Chondrocyte (in vitro differentiated cells): Measurements from ENCODE around the gene ANXA4. TPM values are rescaled to one million over a fixed set of nuclear protein-coding genes. Genes with fewer than 3 reads are reported as not detected.

Experiments used
- DNase-seq: peaks from one replicate; pipeline ENCODE4 v3.0.0; 2021; ENCODE audit warnings: mixed read lengths, low spot score
- H3K27ac Mint-ChIP-seq: one replicate; pipeline ENCODE4 v1.8.0; 2021; ENCODE audit warnings: mild to moderate bottlenecking, moderate library complexity, mixed read lengths; ENCODE audit not compliant: unreplicated experiment
- H3K27me3 Mint-ChIP-seq: 2 replicates; pipeline ENCODE4 v1.8.0; 2021; ENCODE audit warnings: low read depth, mixed read lengths
- H3K36me3 Mint-ChIP-seq: 2 replicates; pipeline ENCODE4 v1.8.0; 2021; ENCODE audit warnings: low read depth, mixed read lengths
- H3K4me1 Mint-ChIP-seq: 2 replicates; pipeline ENCODE4 v1.8.0; 2021; ENCODE audit warnings: low read depth, mild to moderate bottlenecking, mixed read lengths
- H3K4me3 Mint-ChIP-seq: one replicate; pipeline ENCODE4 v1.8.0; 2021; ENCODE audit warnings: mild to moderate bottlenecking, moderate library complexity, mixed read lengths; ENCODE audit not compliant: unreplicated experiment
- H3K9me3 Mint-ChIP-seq: 2 replicates; pipeline ENCODE4 v1.8.0; 2021; ENCODE audit warnings: low read depth, mixed read lengths
- CTCF ChIP-seq: fragments of 200-600 bp; sonication (generic); IDR thresholded peaks from 2 replicates; pipeline ENCODE4 v1.5.0; 2021; ENCODE audit warnings: antibody characterized with exemption, mild to moderate bottlenecking, moderate library complexity
- total RNA-seq: library from RNA; stranded (reverse); gene quantifications from 3 replicates; pipeline ENCODE4 v1.2.1, GENCODE V29; 2021

The ANXA4 gene
- total RNA-seq, 1 donor from 2014 or later = 99.0 TPM

GRCh38 chr2:69836316-69836715, 94.4 kb downstream of the ANXA4 start:
- Mint-ChIP-seq H3K4me3 (no peak overlapping the region), H3K36me3 (peaks cover 6% of the 10 kb centered on the region), H3K4me1 (peaks cover 12% of the 10 kb centered on the region), H3K9me3 (no peaks in the 10 kb centered on the region), H3K27me3 (no peaks in the 10 kb centered on the region), H3K27ac (no peak overlapping the region)
- DNase-seq = no peak
- TF ChIP-seq CTCF = no peak

- Mint-ChIP-seq H3K4me3 (no peak overlapping the region), H3K36me3 (peaks cover 7% of the 10 kb centered on the region), H3K9me3 (no peaks in the 10 kb centered on the region), H3K27me3 (no peaks in the 10 kb centered on the region), H3K27ac (no peak overlapping the region), H3K4me1 (peaks cover 3% of the 10 kb centered on the region)
- no peak for DNase-seq
- no peak for TF ChIP-seq CTCF
Observed at GRCh38 chr2:69837533-69837932, 95.6 kb downstream of the ANXA4 start.

- no peak for TF ChIP-seq CTCF
- no peak for DNase-seq
- H3K4me1 Mint-ChIP-seq = no peaks in the 10 kb centered on the region
- H3K36me3 Mint-ChIP-seq = peaks cover 11% of the 10 kb centered on the region
- no peaks in the 10 kb centered on the region for H3K27me3 Mint-ChIP-seq
- H3K4me3 Mint-ChIP-seq = no peak overlapping the region
- no peaks in the 10 kb centered on the region for H3K9me3 Mint-ChIP-seq
- H3K27ac Mint-ChIP-seq = no peak overlapping the region
Observed at GRCh38 chr2:69843993-69844392, 102.1 kb downstream of the ANXA4 start.

- TF ChIP-seq CTCF = no peak
- Mint-ChIP-seq H3K36me3 (peaks cover 9% of the 10 kb centered on the region), H3K27me3 (no peaks in the 10 kb centered on the region), H3K9me3 (no peaks in the 10 kb centered on the region), H3K4me3 (no peak overlapping the region), H3K4me1 (no peaks in the 10 kb centered on the region), H3K27ac (no peak overlapping the region)
- DNase-seq = no peak
Observed at GRCh38 chr2:69844560-69844959, 102.6 kb downstream of the ANXA4 start.

- no peaks in the 10 kb centered on the region for H3K9me3 Mint-ChIP-seq
- no peak for DNase-seq
- no peak for TF ChIP-seq CTCF
- H3K27me3 Mint-ChIP-seq = no peaks in the 10 kb centered on the region
- no peaks in the 10 kb centered on the region for H3K4me1 Mint-ChIP-seq
- no peak overlapping the region for H3K27ac Mint-ChIP-seq
- no peak overlapping the region for H3K4me3 Mint-ChIP-seq
- peaks cover 8% of the 10 kb centered on the region for H3K36me3 Mint-ChIP-seq
Observed at GRCh38 chr2:69846182-69847067, 104.5 kb downstream of the ANXA4 start.
